ENCODE measurements around the gene HS3ST6.

DNA sequence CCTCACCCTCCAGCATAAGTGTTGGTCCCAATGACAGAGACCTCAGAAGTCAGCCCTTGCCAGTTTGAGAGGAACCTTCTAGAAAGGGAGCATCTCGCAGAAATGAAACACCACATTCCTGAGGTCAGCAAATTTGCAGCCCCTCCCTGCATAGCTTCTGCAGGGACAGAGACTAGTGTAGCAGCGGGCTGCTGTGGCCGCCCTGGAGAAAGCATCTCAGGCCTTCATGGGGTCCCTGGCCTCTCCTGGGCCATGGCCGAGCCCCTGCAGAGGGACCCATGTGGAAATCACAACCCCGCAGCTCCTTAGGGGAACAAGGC, 11.4 kb downstream of the HS3ST6 start:
- TF ChIP-seq, protein P1, sequence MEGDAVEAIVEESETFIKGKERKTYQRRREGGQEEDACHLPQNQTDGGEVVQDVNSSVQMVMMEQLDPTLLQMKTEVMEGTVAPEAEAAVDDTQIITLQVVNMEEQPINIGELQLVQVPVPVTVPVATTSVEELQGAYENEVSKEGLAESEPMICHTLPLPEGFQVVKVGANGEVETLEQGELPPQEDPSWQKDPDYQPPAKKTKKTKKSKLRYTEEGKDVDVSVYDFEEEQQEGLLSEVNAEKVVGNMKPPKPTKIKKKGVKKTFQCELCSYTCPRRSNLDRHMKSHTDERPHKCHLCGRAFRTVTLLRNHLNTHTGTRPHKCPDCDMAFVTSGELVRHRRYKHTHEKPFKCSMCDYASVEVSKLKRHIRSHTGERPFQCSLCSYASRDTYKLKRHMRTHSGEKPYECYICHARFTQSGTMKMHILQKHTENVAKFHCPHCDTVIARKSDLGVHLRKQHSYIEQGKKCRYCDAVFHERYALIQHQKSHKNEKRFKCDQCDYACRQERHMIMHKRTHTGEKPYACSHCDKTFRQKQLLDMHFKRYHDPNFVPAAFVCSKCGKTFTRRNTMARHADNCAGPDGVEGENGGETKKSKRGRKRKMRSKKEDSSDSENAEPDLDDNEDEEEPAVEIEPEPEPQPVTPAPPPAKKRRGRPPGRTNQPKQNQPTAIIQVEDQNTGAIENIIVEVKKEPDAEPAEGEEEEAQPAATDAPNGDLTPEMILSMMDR (IDR thresholded peaks at IDR 0.05) = no peak
- TF ChIP-seq POLR2A (IDR thresholded peaks at IDR 0.05) = no peak
